ENCODE measurements around the gene NMNAT2. TPM values are rescaled to one million over a fixed set of nuclear protein-coding genes. Genes with fewer than 3 reads are reported as not detected.

NMNAT2 gene
- total RNA-seq, 1 experiment from 2014 or later: 8.8 TPM

GRCh38 chr1:183291216-183291762 lies 126.9 kb downstream of the NMNAT2 start (continued):
- no peak for TF ChIP-seq ETV6 (CRISPR knock-in tag; IDR thresholded peaks at IDR 0.05)

- Mint-ChIP-seq H3K4me1 (peaks cover 29% of the 10 kb centered on the region), H3K27ac (no peak overlapping the region), H3K36me3 (peaks cover 4% of the 10 kb centered on the region; the same call in 1 of the 2 replicates), H3K9me3 (peaks cover 4% of the 10 kb centered on the region), H3K27me3 (ENCODE audit: low read depth) (no peaks in the 10 kb centered on the region; the same call in 1 of the 2 replicates), H3K4me3 (no peak overlapping the region)
- CTCF ChIA-PET: interaction anchor here (1.5 to 4.8 kb wide), 2 partner anchors 9 to 16 kb away, joined by 6 to 21 read pairs; no protein-coding TSS in a partner anchor
- TF ChIP-seq TEAD1 (CRISPR knock-in tag; IDR thresholded peaks at IDR 0.05) (no peak), HMGA2 (CRISPR knock-in tag; IDR thresholded peaks at IDR 0.05) (no peak), CREM (CRISPR knock-in tag; IDR thresholded peaks at IDR 0.05) (no peak), E2F5 (CRISPR knock-in tag; IDR thresholded peaks at IDR 0.05) (no peak), GABPB1 (CRISPR knock-in tag; IDR thresholded peaks at IDR 0.05) (no peak), ZNF425 (CRISPR knock-in tag; conservative IDR thresholded peaks at IDR 0.05) (no peak), PRRX2 (CRISPR knock-in tag; IDR thresholded peaks at IDR 0.05) (no peak), STAT6 (CRISPR knock-in tag; conservative IDR thresholded peaks at IDR 0.05; ENCODE audit: low read depth) (no peak)
- DNase-seq (ENCODE audit: low spot score): no peak
- POLR2A ChIA-PET: no interaction called here
- no peak for ATAC-seq
Measured at GRCh38 chr1:183290628-183291027, 127.6 kb downstream of the NMNAT2 start.

GRCh38 chr1:183289051-183289496 lies 129.1 kb downstream of the NMNAT2 start:
- H3K4me1 Mint-ChIP-seq: peaks cover 29% of the 10 kb centered on the region
- ChIA-PET POLR2A (no interaction called here), CTCF (no interaction called here)
- H3K36me3 Mint-ChIP-seq: peaks cover 4% of the 10 kb centered on the region; the same call in 1 of the 2 replicates
- H3K4me3 Mint-ChIP-seq: no peak overlapping the region
- ATAC-seq (no peak), DNase-seq (ENCODE audit: low spot score) (no peak)
- H3K27me3 Mint-ChIP-seq (ENCODE audit: low read depth): no peaks in the 10 kb centered on the region; the same call in 1 of the 2 replicates
- H3K27ac Mint-ChIP-seq: no peak overlapping the region
- peaks cover 4% of the 10 kb centered on the region for H3K9me3 Mint-ChIP-seq
- no peak for TF ChIP-seq EMX1 (CRISPR knock-in tag; IDR thresholded peaks at IDR 0.05)

- DNase-seq (ENCODE audit: low spot score): no peak
- peaks cover 28% of the 10 kb centered on the region for H3K4me1 Mint-ChIP-seq
- H3K36me3 Mint-ChIP-seq: peaks cover 4% of the 10 kb centered on the region; the same call in 1 of the 2 replicates
- no peak for ATAC-seq
- CTCF ChIA-PET: interaction anchor here (2.4 kb wide), 1 partner anchor 18 kb away, joined by 12 read pairs; no protein-coding TSS in a partner anchor
- TF ChIP-seq AR (CRISPR knock-in tag; IDR thresholded peaks at IDR 0.05) (no peak), RELA (CRISPR knock-in tag; IDR thresholded peaks at IDR 0.05; ENCODE audit: borderline replicate concordance) (no peak)
- H3K9me3 Mint-ChIP-seq: peaks cover 4% of the 10 kb centered on the region
- H3K4me3 Mint-ChIP-seq: no peak overlapping the region
- no peak overlapping the region for H3K27ac Mint-ChIP-seq
- POLR2A ChIA-PET: no interaction called here
- no peaks in the 10 kb centered on the region; the same call in 1 of the 2 replicates for H3K27me3 Mint-ChIP-seq (ENCODE audit: low read depth)
Measured at GRCh38 chr1:183288583-183288982, 129.6 kb downstream of the NMNAT2 start.
